DMS53 (cell line): ENCODE data around the gene MUCL3.
"Not testable (repeated sequence)": the region's sequence is repeated elsewhere in the genome, so short reads cannot be mapped to it uniquely, and the experiment has no call there.

Source experiments
- DNase-seq: peaks from one replicate; lab custom pipeline; 2025; lab: John Stamatoyannopoulos, UW

The MUCL3 gene

GRCh38 chr6:30913721-30914075 lies 27.1 kb upstream of the MUCL3 start:
- no peak for DNase-seq

GRCh38 chr6:30914076-30914853 lies 26.5 kb upstream of the MUCL3 start, which contains the start of gene VARS2:
Gene VARS2 (plus strand): TSS chr6:30914238. CDS start chr6:30914837, 599 bp downstream.
- peak; percentile 96 for DNase-seq

- peak; percentile 54 for DNase-seq
Observed at GRCh38 chr6:30914854-30915590, 25.8 kb upstream of the MUCL3 start.

GRCh38 chr6:30915591-30915946 lies 25.2 kb upstream of the MUCL3 start:
- DNase-seq: peak; percentile 82

DNA sequence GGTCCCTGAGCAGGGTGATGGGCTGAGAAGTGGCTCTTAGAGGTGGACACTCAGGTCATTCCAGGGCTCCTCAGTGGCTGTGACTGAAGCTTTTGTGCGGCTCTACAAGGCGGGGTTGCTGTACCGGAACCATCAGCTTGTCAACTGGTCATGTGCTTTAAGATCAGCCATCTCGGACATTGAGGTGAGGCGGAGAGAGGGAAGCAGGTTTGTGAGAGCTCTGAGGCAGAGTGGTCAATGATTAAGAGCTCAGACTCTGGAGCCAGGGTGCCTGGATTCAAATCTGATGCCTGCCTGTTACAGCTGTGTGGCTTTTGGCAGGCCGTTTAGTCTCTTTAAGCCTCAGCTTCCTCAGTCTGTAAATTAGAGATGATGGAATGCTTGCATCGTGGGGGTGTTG lies 23.7 kb upstream of the MUCL3 start:
- no peak for DNase-seq

- DNase-seq: no peak
Observed at GRCh38 chr6:30917487-30917886, 23.3 kb upstream of the MUCL3 start.

DNA sequence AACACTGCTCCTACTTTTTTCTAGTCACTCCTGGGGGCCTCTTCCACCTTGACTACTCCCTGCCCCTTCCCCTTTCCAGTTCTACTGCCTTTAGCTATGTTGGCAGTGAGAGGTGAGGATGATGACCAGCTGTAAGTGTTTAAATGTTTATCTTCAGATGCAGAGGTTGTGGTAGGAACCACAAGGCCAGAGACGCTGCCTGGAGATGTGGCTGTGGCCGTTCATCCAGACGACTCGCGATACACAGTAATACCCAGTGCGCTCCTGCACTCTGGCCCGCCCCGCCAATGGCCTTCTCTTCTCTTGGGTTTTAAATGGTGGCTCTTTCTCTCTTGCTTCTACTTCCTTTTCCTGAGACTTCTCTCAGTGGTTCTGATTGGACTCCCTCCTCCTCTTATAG lies 22.1 kb upstream of the MUCL3 start:
- DNase-seq: no peak

DNA sequence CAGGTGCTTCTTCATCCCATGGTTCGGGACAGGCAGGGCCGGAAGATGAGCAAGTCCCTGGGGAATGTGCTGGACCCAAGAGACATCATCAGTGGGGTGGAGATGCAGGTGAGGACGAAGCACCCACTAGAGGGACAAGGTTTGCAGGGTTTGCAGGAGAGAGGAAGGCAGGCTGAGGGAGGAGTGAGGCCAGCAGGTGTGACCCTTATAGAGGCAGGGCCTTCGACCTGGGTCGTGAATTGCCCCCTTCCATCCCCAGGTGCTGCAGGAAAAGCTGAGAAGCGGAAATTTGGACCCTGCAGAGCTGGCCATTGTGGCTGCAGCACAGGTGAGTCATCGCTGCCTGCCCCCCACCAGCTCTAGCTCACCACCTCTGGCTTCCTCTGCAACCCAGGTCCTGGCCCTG lies 18.3 kb upstream of the MUCL3 start:
- DNase-seq: no peak

DNA sequence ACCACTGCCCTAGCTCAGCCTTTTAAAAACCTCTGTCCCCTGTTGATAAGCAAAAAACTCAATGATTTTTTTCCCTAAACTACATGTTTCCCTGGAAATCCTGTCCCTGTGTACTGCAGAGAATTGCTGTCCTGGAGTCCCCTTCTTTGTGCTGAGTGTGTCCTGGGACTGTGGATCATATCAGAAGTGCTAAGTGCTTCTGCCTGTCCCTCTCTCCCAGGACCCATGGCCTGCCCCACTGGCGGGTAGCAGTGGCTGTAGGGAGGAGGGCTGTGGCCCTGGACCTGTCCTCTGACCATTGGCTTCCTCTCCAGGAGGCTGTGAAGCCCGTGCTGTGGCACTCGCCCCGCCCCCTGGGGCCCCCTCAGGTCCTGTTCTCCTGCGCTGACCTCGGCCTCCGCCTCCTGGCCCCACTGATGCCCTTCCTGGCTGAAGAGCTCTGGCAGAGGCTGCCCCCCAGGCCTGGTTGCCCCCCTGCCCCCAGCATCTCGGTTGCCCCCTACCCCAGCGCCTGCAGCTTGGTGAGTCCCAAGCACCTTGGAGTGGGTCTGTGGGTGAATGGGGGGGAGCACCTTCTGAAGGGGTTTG lies 16.6 kb upstream of the MUCL3 start:
- not testable (repeated sequence) for DNase-seq

- DNase-seq: no peak
Observed at GRCh38 chr6:30926644-30927043, 14.1 kb upstream of the MUCL3 start.

DNA sequence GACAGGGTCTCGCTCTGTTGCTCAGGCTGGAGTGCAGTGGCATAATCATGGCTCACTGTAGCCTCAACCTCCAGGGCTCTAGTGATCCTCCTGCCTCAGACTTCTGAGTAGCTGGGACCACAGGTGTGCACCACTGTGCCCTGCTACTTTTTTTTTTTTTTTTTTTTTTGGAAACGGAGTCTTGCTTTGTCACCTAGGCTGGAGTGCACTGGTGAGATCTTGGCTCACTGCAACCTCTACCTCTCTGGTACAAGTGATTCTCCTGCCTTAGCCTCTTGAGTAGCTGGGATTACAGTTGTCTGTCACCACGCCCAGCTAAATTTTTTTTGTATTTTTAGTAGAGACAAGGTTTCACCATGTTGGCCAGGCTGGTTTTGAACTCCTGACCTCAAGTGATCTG lies 13.7 kb upstream of the MUCL3 start:
- DNase-seq: not testable (repeated sequence)

DNA sequence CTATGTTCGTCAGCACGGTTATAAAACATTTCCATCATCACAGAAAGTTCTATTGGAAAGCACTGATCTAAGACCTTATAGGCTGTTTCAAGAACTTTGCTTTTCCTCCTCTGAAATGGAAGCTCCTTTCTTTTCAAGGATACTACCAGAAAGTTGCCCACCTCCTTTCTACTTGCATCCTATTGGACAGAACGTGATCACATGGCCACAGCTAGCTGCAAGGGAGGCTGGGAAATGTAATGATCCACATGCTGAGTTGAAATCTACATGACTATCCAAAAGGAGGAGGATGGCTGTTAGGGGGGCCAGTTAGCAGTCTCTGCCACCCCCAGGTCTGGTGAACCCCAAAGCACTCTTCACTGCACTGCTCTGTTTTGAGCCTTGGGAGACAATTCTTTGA lies 12.1 kb upstream of the MUCL3 start:
- no peak for DNase-seq

DNA sequence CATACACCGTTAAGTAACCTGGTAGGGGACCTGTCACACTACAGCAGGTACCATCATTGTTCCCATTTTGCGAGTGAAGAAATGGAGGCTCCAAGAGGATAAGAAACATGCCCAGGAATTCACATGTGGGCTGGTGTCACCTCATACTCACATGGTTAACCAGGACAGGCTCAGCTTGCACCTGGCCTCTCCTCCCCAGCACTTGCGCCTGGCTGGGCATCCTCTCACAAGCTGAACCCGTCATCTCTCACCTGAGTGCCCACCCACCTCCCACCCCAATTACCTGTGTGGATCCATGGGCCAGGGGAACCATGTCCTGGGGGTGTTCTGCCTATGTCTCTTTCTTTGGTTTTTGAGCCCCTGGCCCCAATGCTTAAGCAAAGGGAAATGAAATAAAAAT lies 10.3 kb upstream of the MUCL3 start:
- no peak for DNase-seq

DNA sequence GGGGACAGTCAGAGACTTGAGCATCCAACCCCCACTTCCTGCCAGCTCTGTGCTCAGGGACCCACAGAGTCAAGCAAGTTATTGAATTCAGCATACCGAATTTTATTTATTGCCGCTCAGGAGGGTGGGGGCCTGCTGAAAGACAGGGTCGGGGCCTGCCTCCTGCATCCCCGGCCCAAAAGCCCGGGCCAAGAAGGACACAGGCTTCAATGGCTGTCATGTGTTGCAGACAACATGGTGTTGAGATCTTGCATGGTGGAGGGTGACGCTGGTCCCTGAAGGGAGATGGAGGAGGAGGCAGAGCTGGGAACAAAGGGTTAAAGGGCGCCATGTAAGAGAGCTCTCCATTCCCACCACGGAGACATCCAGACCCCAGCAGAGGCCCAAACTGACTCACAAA lies 9.5 kb upstream of the MUCL3 start:
- no peak for DNase-seq

DNA sequence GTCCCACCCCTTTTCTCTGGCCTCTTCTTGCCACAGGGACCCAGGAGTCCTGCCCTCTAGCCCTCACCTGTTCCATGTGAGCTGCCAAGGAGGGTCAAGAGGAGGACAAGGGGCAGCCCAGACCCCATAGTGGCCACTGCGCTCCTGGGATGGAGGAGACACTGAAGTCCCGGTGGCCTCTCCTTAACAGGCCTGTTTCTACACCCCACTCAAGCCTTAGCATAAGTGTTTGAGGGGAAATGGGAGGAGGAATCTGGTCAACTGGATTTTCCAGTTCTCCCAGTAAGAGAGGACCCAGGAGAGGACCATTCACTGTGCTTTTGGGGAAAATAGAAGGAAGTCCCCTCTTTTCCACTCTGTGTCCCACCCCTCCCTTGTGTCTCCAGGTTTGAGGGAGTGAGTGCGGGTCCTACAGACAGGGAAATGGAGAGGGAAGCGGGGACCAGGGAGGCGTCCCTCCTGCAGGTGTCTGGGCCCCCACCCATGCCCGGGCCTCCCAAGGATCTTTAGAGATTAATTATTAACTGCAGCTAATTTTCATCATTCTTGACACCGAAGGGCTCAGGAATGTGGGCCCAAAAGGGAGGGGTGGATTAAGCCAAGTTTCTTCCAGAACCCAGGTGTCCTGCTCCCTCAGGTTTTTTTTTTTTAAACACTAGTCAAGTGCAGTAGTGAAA lies 8.7 kb upstream of the MUCL3 start, which contains the start of gene SFTA2:
TSS of gene SFTA2 (minus strand) at position 202 of the 677 bp plus-strand sequence. CDS start at position 128, 74 bp downstream.
- DNase-seq: peak; percentile 81

DNA sequence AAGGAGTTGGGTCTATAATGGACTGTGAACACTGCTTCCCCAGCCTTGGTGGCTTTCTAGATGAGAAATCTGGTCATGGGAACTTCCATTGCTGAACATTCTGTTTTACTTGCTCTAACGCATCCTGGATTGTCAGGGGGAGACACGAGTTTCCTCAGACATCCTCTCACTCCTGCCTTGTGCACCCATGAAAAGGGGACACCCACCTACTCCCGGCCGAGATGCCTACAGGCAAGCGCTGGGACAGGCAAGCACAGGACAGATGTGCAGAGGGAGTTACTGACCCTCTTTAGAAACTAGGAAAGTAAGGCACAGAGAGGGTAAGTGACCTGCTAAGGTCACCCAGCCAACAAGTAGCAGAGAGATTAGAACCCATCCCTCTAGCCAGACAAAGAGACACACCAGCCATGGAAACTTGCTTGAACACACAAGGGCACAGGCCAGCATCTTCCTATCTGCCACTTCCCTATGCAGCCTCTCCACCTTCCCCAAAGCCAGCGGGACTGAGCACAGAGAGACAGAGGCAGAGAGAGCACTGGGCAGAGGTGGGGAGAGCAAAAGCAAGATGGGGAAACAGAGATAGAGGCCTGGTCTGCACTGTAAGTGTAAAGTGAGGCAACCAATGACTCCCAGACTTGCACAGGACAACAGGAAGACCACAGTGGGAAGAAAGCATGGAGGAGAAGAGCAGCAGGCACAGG lies 8.0 kb upstream of the MUCL3 start:
- DNase-seq: peak; percentile 57

- DNase-seq: peak; percentile 42
Observed at GRCh38 chr6:30935018-30935417, 5.8 kb upstream of the MUCL3 start.

- DNase-seq: no peak
Observed at GRCh38 chr6:30937265-30937664, 3.5 kb upstream of the MUCL3 start.

DNA sequence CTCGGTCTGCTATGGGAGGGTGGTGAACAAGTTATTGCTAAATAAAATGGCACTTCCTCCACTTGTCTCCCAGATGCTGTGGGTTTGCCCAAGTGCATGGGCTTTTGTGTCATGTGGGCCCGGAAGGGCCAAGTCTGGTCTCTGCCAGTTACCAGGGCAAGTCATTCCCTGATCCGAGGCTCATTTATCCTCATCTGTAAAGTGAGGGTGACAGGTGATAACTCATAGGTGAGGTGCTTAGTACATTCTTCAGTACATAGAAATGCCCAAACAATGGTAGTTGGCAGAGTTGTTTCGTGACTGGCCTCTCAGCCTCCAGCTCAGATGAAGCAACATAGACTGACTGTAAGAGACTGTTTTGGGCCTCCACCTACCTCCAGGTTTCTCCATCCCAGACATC lies 2.0 kb upstream of the MUCL3 start:
- DNase-seq: no peak

GRCh38 chr6:30939473-30939872 lies 1.3 kb upstream of the MUCL3 start:
- no peak for DNase-seq

DNA sequence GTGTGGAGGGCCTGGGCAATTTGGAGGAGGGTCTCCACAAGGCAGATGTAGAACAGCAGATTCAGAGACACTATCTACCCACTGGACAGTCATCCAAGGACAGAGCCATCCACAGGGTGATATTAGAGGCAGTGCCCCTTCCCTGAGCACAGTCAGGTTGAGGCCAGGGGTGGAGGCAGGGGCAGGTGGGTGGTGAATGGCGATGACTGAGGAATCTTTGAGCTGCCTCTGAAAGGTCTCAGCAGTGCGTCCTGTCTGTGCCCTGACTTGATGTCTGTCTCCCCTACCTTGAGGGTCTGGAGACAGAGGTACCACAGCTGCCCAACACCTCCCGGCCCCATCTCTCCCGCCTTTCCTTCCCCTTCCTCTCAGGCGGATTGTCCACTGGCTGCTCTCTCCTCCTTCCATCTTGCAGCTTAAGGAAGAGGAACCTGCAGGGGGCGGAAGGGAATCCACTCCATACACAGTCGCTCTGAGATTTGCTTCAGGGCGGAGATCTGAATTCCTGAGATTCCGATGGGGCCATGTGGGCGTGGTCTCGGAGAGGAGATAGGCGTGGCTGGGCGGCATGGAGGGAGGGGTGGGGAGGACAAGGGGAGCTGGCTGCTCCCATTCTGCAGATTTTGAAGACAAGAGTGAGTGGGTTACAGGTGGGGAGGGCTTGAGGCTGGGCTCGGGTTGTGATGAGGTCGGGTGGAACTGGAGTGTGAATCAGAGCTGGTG lies 1.7 kb downstream of the MUCL3 start:
- DNase-seq: no peak
